Measurements from ENCODE around the gene THEMIS.

GRCh38 chr6:127794405-127794804 lies 106.5 kb downstream of the THEMIS start:
- TF ChIP-seq CTCF (IDR thresholded peaks at IDR 0.05 in 8 of 11, conservative IDR thresholded peaks at IDR 0.05 in 3 of 11) (no peak), POLR2AphosphoS5 (IDR thresholded peaks at IDR 0.05) (no peak)

Measured in spleen (tissue), 7 donors.